ENCODE results near the gene CCDC112.

DNA sequence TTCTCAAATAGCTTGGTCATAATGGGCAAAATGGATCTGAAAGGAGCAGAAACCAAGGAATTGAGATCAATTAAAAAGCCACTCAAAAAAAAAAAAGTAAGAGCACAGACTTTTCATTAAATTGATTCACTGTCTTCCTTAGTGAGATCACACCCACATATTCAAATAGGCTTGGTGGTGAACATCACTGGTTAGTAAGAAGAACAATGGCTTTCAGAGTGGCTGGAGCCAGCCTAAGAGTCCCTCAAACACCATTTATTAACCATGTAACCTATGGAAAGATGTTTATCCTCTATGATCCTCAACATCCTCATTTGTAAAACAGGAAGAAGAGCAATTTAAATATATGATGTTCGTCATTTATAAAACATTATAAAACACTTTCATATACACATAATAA, 12.4 kb downstream of the CCDC112 start:
- no peak for TF ChIP-seq POLR2A (IDR thresholded peaks at IDR 0.05)
- TF ChIP-seq, protein P1, sequence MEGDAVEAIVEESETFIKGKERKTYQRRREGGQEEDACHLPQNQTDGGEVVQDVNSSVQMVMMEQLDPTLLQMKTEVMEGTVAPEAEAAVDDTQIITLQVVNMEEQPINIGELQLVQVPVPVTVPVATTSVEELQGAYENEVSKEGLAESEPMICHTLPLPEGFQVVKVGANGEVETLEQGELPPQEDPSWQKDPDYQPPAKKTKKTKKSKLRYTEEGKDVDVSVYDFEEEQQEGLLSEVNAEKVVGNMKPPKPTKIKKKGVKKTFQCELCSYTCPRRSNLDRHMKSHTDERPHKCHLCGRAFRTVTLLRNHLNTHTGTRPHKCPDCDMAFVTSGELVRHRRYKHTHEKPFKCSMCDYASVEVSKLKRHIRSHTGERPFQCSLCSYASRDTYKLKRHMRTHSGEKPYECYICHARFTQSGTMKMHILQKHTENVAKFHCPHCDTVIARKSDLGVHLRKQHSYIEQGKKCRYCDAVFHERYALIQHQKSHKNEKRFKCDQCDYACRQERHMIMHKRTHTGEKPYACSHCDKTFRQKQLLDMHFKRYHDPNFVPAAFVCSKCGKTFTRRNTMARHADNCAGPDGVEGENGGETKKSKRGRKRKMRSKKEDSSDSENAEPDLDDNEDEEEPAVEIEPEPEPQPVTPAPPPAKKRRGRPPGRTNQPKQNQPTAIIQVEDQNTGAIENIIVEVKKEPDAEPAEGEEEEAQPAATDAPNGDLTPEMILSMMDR (IDR thresholded peaks at IDR 0.05 in 8 of 11, conservative IDR thresholded peaks at IDR 0.05 in 3 of 11): no peak
